Testis (tissue), 3 donors: ENCODE results near the gene PPM1M. TPM values are rescaled to one million over a fixed set of nuclear protein-coding genes. Genes with fewer than 3 reads are reported as not detected.

ENCODE experiments used
- DNase-seq: peaks from one replicate; pipeline ENCODE4 v3.0.0-alpha.2; 2019
- H3K27ac ChIP-seq, 2 donors: fragments of 200-600 bp; sonication (generic); one replicate each; pipeline ENCODE4 v1.5.1; 2019
- H3K27me3 ChIP-seq: fragments of 200-600 bp; sonication (generic); one replicate; pipeline ENCODE4 v1.5.1; 2019
- H3K36me3 ChIP-seq: fragments of 200-600 bp; sonication (generic); one replicate; pipeline ENCODE4 v1.5.1; 2017; ENCODE audit warnings: low read depth; ENCODE audit errors: missing control alignments
- H3K4me1 ChIP-seq: fragments of 200-600 bp; sonication (generic); one replicate; pipeline ENCODE4 v1.5.1; 2019
- H3K4me3 ChIP-seq, 2 donors: fragments of 200-600 bp; sonication (generic); one replicate each; pipeline ENCODE4 v1.5.1; 2017 to 2019
- H3K9me3 ChIP-seq: fragments of 200-600 bp; sonication (generic); one replicate; pipeline ENCODE4 v1.5.1; 2017
- POLR2A ChIP-seq: fragments of 450-650 bp; IDR thresholded peaks from one replicate; pipeline ENCODE4 v1.6.1; 2017; ENCODE audit warnings: antibody characterized with exemption, mild to moderate bottlenecking, moderate library complexity
- WGBS, 2 donors: methylation state at CpG; one replicate each; pipeline ENCODE4 v1.1.5; 2018; 5-methylcytosine and 5-hydroxymethylcytosine counted together
- intact Hi-C: fragments of 100-400 bp; cut with DNase I; formaldehyde crosslinking; loops from one replicate; pipeline ENCODE4 v1.15.1; 2023; ENCODE audit warnings: low total_unique reads
- polyA plus RNA-seq: library from polyadenylated mRNA; stranded (reverse); fragments of 350-450 nt; fragmentation: Illumina TruSeq; extraction: RNeasy Lipid Tissue Mini Kit (QIAGEN cat#74804); gene quantifications from one replicate; pipeline ENCODE4 v1.2.3, GENCODE V29; 2014; ENCODE audit warnings: low read depth, low replicate concordance; ENCODE audit not compliant: insufficient read depth
- total RNA-seq, 2 donors: library from RNA; depleted of rRNA; stranded (reverse); fragments of >200 nt; gene quantifications; one replicate each; pipeline ENCODE4 v1.2.3, GENCODE V29; 2016
- TF ChIP-seq, protein P1 (sequence below), 3 experiments: fragments of 450-650 bp in 2 of 3; fragments of 200-600 bp in 1 of 3; sonication (generic) in 1 of 3; IDR thresholded peaks; one replicate each; pipeline ENCODE4 v1.5.1; 2016 to 2019; ENCODE audit warnings: antibody characterized with exemption in 3 of 3, mild to moderate bottlenecking in 2 of 3, moderate library complexity in 1 of 3

PPM1M gene
- total and polyA plus RNA-seq, 3 donors from 2014 or later: 12.9 to 22.2 (median 15.2) TPM

DNA sequence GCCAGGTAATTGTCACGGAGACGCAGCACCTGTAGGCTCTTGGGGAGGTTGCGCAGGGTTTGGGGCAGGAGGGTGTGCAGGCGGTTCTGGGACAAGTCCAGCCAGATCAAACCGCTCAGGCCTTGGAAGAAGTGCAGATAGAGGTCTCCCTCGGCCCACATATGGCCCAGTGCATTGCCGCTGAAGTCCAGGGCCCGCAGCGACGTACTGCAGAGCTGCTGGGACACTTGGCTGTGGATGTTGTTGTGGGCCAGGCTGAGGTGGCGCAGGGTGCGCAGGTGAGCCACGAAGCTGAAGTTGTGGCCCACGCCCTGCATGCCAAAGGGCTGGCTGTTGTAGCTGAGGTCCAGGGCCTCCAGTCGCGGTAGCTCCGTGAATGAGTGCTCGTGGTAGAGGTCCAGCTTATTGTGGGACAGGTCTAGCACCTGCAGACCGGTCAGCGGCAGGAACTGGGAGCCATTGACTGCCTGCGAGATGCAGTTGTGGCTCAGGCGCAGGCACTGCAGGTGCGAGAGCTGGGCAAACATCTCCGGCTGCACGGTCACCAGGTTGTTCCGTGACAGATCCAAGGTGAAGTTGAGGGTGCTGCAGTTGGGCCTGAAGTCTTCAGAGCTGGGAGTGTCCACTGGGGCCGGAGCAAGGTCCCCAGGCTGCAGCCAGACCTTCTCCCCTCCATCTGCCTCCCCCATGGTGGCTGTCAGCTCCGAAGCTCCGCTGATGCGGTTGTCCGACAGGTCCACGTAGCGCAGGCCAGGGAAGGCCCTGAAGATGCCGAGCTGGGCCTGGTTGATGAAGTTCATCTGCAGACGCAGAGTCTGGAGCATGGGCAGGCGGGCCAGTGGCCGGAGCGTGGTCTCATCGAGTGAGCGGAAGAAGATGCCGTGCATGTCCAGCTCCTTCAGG lies 23.0 kb upstream of the PPM1M start:
- Histone ChIP-seq H3K36me3 (no peaks in the 10 kb centered on the region), H3K4me3 (no peak overlapping the region), H3K27ac (no peak overlapping the region), H3K9me3 (no peaks in the 10 kb centered on the region), H3K4me1 (peaks cover 7% of the 10 kb centered on the region), H3K27me3 (no peaks in the 10 kb centered on the region)
- no peak for DNase-seq
- WGBS, 2 donors: 69 to 90% methylated on average over 24 to 41 of the region's 41 CpGs
- no peak for TF ChIP-seq POLR2A
- TF ChIP-seq, protein P1, sequence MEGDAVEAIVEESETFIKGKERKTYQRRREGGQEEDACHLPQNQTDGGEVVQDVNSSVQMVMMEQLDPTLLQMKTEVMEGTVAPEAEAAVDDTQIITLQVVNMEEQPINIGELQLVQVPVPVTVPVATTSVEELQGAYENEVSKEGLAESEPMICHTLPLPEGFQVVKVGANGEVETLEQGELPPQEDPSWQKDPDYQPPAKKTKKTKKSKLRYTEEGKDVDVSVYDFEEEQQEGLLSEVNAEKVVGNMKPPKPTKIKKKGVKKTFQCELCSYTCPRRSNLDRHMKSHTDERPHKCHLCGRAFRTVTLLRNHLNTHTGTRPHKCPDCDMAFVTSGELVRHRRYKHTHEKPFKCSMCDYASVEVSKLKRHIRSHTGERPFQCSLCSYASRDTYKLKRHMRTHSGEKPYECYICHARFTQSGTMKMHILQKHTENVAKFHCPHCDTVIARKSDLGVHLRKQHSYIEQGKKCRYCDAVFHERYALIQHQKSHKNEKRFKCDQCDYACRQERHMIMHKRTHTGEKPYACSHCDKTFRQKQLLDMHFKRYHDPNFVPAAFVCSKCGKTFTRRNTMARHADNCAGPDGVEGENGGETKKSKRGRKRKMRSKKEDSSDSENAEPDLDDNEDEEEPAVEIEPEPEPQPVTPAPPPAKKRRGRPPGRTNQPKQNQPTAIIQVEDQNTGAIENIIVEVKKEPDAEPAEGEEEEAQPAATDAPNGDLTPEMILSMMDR (IDR thresholded peaks at IDR 0.05): no peak
- intact Hi-C loops: loop anchor here (5.0 kb wide), 1 partner anchor 115 kb away; no protein-coding TSS in a partner anchor

DNA sequence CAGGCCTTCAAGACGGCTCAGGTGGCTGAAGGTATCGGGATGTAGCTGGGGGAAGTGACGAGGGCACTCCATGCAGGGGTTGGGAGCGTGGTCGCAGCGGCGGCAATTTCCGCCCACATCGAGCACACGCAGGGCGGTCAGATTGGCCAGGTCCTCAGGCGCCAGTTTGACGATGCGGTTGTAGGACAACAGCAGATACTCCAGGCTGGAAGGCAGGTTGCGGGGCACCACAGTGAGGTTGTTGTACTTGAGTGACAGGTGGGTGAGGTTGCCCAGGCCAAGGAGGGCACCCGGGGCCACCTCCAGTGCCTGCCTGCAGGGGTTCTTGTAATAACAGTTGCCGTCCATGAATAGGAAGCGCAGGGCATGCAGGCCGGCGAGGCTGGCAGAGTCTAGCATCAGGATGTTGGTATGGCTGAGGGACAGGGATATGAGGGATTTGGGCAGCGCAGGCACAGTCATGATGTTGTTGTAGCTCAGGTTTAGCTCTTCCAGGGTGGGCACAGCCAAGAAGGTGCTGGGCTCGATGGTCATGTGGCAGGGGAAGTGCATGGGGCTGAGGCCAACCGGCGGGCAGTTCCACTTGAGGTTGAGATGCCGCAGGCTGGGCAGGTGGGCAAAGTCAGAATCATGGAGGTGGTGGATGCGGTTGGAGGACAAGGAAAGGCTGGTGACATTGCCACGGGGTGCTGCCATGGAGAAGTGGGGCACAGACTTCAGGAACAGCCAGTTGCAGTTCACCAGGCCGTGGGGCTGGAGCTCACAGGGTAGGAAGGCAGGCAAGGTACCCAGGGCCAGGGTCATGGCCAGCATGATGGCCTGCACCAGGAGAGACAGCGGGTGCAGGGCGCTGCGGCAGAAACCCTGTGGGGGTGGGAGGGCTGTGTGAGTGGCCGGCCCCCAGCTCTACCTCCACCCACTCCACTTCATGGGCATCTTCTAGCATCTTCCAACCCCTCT lies 21.8 kb upstream of the PPM1M start:
- intact Hi-C loops: loop anchor here (5.0 kb wide), 1 partner anchor 114 kb away; no protein-coding TSS in a partner anchor
- DNase-seq: no peak
- H3K4me3 ChIP-seq: no peak overlapping the region
- H3K36me3 ChIP-seq: no peaks in the 10 kb centered on the region
- H3K4me1 ChIP-seq: peaks cover 7% of the 10 kb centered on the region
- 92% methylated on average over 30 to 32 of the region's 32 CpGs for WGBS, 2 donors
- H3K27me3 ChIP-seq: no peaks in the 10 kb centered on the region
- no peaks in the 10 kb centered on the region for H3K9me3 ChIP-seq
- TF ChIP-seq, protein P1 (IDR thresholded peaks at IDR 0.05): no peak
- TF ChIP-seq POLR2A: no peak
- H3K27ac ChIP-seq: no peak overlapping the region

GRCh38 chr3:52225452-52226228 lies 19.9 kb upstream of the PPM1M start, which contains the start of gene TLR9:
Gene TLR9 (minus strand): TSS chr3:52225645. CDS start chr3:52225529, 116 bp downstream.
- H3K27me3 ChIP-seq: no peaks in the 10 kb centered on the region
- no peaks in the 10 kb centered on the region for H3K9me3 ChIP-seq
- no peak for TF ChIP-seq POLR2A
- TF ChIP-seq, protein P1 (IDR thresholded peaks at IDR 0.05): no peak
- H3K4me1 ChIP-seq: peaks cover 7% of the 10 kb centered on the region
- no peak within 1 kb of the TSS for H3K4me3 ChIP-seq
- H3K36me3 ChIP-seq: no peaks in the 10 kb centered on the region
- no peak for DNase-seq
- intact Hi-C loops: no loop called here
- WGBS, 2 donors: 75 to 77% methylated on average over 6 to 9 of the region's 9 CpGs
- H3K27ac ChIP-seq: no peak within 1 kb of the TSS

- Histone ChIP-seq H3K9me3 (no peaks in the 10 kb centered on the region), H3K4me1 (peaks cover 7% of the 10 kb centered on the region), H3K4me3 (no peak overlapping the region), H3K36me3 (no peaks in the 10 kb centered on the region), H3K27me3 (no peaks in the 10 kb centered on the region), H3K27ac (no peak overlapping the region)
- DNase-seq: no peak
- TF ChIP-seq, protein P1 (IDR thresholded peaks at IDR 0.05): no peak
- TF ChIP-seq POLR2A: no peak
- intact Hi-C loops: no loop called here
- WGBS, 2 donors: 77 to 91% methylated on average over 5 of the region's 5 CpGs
Measured at GRCh38 chr3:52226229-52226817, 19.2 kb upstream of the PPM1M start.
